ENCODE measurements around the gene EXD3.

Gene EXD3

GRCh38 chr9:137301081-137301947 lies 121.6 kb downstream of the EXD3 start:
- in situ Hi-C loops (cut with HindIII; ENCODE audit: low pct_unique_long_range_greater_than_20kb, low sequenced_read_pairs) = no loop called here
- DNase-seq (ENCODE audit: low read depth in 1 of 2, low spot score in 1 of 2) = peak; percentile 77 to 96
- no peak for TF ChIP-seq JUND (IDR thresholded peaks at IDR 0.05; ENCODE audit: low read depth)

GRCh38 chr9:137300567-137301080 lies 122.3 kb downstream of the EXD3 start:
- in situ Hi-C loops (cut with HindIII; ENCODE audit: low pct_unique_long_range_greater_than_20kb, low sequenced_read_pairs) = no loop called here
- peak; percentile 66 to 96 for DNase-seq (ENCODE audit: low read depth in 1 of 2, low spot score in 1 of 2)
- TF ChIP-seq JUND (IDR thresholded peaks at IDR 0.05; ENCODE audit: low read depth) = no peak

- in situ Hi-C loops (cut with HindIII; ENCODE audit: low pct_unique_long_range_greater_than_20kb, low sequenced_read_pairs) = no loop called here
- TF ChIP-seq JUND (IDR thresholded peaks at IDR 0.05; ENCODE audit: low read depth) = no peak
- peak in 1 of 2 experiments; percentile 54 for DNase-seq (ENCODE audit: low read depth in 1 of 2, low spot score in 1 of 2)
These were observed 123.0 kb downstream of the EXD3 start for GRCh38 chr9:137299938-137300337.

- peak in 1 of 2 experiments; percentile 50 for DNase-seq (ENCODE audit: low read depth in 1 of 2, low spot score in 1 of 2)
- TF ChIP-seq JUND (IDR thresholded peaks at IDR 0.05; ENCODE audit: low read depth) = no peak
- in situ Hi-C loops (cut with HindIII; ENCODE audit: low pct_unique_long_range_greater_than_20kb, low sequenced_read_pairs) = no loop called here
These were observed 123.8 kb downstream of the EXD3 start for GRCh38 chr9:137299203-137299565.

GRCh38 chr9:137298401-137299202 lies 124.4 kb downstream of the EXD3 start:
- in situ Hi-C loops (cut with HindIII; ENCODE audit: low pct_unique_long_range_greater_than_20kb, low sequenced_read_pairs) = no loop called here
- no peak for TF ChIP-seq JUND (IDR thresholded peaks at IDR 0.05; ENCODE audit: low read depth)

GRCh38 chr9:137297966-137298365 lies 125.0 kb downstream of the EXD3 start:
- TF ChIP-seq JUND (IDR thresholded peaks at IDR 0.05; ENCODE audit: low read depth) = no peak
- in situ Hi-C loops (cut with HindIII; ENCODE audit: low pct_unique_long_range_greater_than_20kb, low sequenced_read_pairs) = no loop called here
- peak in 1 of 2 experiments; percentile 69 for DNase-seq (ENCODE audit: low read depth in 1 of 2, low spot score in 1 of 2)

More at GRCh38 chr9:137298401-137299202, 124.4 kb downstream of the EXD3 start:
- peak in 1 of 2 experiments; percentile 75 for DNase-seq (ENCODE audit: low read depth in 1 of 2, low spot score in 1 of 2)

GRCh38 chr9:137296670-137297664 lies 126.0 kb downstream of the EXD3 start:
- DNase-seq (ENCODE audit: low read depth in 1 of 2, low spot score in 1 of 2) = peak in 1 of 2 experiments; percentile 48
- in situ Hi-C loops (cut with HindIII; ENCODE audit: low pct_unique_long_range_greater_than_20kb, low sequenced_read_pairs) = no loop called here
- no peak for TF ChIP-seq JUND (IDR thresholded peaks at IDR 0.05; ENCODE audit: low read depth)

GRCh38 chr9:137295849-137296669 lies 126.9 kb downstream of the EXD3 start:
- in situ Hi-C loops (cut with HindIII; ENCODE audit: low pct_unique_long_range_greater_than_20kb, low sequenced_read_pairs) = no loop called here
- no peak for DNase-seq (ENCODE audit: low read depth in 1 of 2, low spot score in 1 of 2)
- no peak for TF ChIP-seq JUND (IDR thresholded peaks at IDR 0.05; ENCODE audit: low read depth)

- DNase-seq (ENCODE audit: low read depth in 1 of 2, low spot score in 1 of 2) = peak; percentile 62 to 97
- in situ Hi-C loops (cut with HindIII; ENCODE audit: low pct_unique_long_range_greater_than_20kb, low sequenced_read_pairs) = no loop called here
- TF ChIP-seq JUND (IDR thresholded peaks at IDR 0.05; ENCODE audit: low read depth) = no peak
These were observed 127.6 kb downstream of the EXD3 start for GRCh38 chr9:137295238-137295811.

GRCh38 chr9:137294681-137295237 lies 128.2 kb downstream of the EXD3 start:
- peak; percentile 72 to 75 for DNase-seq (ENCODE audit: low read depth in 1 of 2, low spot score in 1 of 2)
- TF ChIP-seq JUND (IDR thresholded peaks at IDR 0.05; ENCODE audit: low read depth) = no peak
- in situ Hi-C loops (cut with HindIII; ENCODE audit: low pct_unique_long_range_greater_than_20kb, low sequenced_read_pairs) = no loop called here

Measured in T47D (cell line).